ENCODE results near the gene CACNA1B.
"Not testable (repeated sequence)": the region's sequence is repeated elsewhere in the genome, so short reads cannot be mapped to it uniquely, and the experiment has no call there.

- TF ChIP-seq CTCF (IDR thresholded peaks at IDR 0.05; ENCODE audit: borderline replicate concordance, extremely low read depth, low read length, poor library complexity, severe bottlenecking); EZH2 (IDR thresholded peaks at IDR 0.05; ENCODE audit: borderline replicate concordance, low read depth, low read length, severe bottlenecking): not testable (repeated sequence)
Measured at GRCh38 chr9:138166793-138167192, 289.2 kb downstream of the CACNA1B start.
